ENCODE data around the gene POLG. TPM values are rescaled to one million over a fixed set of nuclear protein-coding genes. Genes with fewer than 3 reads are reported as not detected.
A peak's percentile ranks its signal among the peaks of the same experiment; 100 is the strongest.

Gene POLG
- total RNA-seq, 2 donors from 2014 or later, result 70.8 to 86.8 TPM

DNA sequence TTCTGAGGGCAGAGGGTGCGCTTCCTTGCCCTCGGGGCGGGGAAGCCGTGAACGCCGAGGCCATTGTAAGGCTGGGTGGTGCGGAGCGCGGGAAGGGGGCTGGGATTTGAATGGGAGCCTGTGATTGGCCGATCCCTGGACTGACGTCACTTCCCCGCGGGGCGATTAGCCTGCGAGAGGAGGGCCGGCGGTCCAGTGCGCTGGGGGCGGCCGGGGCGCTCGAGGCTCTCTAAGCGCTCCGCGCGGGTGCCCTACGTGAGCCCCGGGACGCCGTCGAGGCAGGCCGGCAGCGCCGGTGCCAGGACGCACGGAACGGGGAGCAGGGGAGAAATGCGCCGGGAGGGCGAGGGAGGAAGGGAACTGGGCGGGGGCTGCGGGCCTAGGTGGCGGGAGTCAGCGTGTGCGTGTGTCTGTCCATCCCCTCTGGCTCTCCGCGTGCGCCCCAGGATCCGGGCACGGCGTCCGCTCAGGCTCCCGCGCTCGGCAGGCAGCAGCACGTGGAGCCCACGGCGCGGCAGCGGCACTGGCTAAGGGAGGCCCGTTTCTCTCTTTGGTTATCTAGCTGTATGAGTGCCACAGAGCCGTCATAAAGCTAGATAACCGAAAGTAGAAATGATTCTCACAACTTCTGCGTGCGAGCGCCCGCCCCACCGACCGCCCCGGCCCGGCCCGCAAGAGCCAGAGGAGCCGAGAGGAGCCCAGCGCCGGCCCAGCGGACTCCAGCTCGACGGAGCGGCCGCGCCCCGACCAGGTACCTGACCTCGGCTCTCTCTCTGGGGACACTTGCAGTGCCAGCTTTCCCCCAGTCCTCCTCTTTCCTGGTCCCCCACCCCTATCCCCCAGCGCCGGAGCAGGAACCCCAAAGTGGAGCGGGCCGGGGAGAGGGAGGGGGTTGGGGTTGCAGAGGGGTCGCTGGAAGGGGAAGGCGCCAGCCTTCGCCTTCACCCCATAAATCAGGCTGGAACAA, 33.1 kb upstream of the POLG start:
- no peaks in the 10 kb centered on the region for H3K9me3 ChIP-seq
- peaks cover 98% of the 10 kb centered on the region for H3K27me3 ChIP-seq
- no peaks in the 10 kb centered on the region for H3K36me3 ChIP-seq
- peak overlapping the region; percentile 8 for H3K4me3 ChIP-seq
- intact Hi-C loops (cut with DNase I), result no loop called here
- peak; percentile 34 for DNase-seq
- H3K27ac ChIP-seq, result no peak overlapping the region
- H3K9ac ChIP-seq (ENCODE audit: low read depth in 2 of 2, low read length in 2 of 2), result peak overlapping the region in 1 of 2 donors; percentile 18
- TF ChIP-seq, protein P1, sequence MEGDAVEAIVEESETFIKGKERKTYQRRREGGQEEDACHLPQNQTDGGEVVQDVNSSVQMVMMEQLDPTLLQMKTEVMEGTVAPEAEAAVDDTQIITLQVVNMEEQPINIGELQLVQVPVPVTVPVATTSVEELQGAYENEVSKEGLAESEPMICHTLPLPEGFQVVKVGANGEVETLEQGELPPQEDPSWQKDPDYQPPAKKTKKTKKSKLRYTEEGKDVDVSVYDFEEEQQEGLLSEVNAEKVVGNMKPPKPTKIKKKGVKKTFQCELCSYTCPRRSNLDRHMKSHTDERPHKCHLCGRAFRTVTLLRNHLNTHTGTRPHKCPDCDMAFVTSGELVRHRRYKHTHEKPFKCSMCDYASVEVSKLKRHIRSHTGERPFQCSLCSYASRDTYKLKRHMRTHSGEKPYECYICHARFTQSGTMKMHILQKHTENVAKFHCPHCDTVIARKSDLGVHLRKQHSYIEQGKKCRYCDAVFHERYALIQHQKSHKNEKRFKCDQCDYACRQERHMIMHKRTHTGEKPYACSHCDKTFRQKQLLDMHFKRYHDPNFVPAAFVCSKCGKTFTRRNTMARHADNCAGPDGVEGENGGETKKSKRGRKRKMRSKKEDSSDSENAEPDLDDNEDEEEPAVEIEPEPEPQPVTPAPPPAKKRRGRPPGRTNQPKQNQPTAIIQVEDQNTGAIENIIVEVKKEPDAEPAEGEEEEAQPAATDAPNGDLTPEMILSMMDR (IDR thresholded peaks at IDR 0.05), result no peak
- H3K4me1 ChIP-seq, result peaks cover 4% of the 10 kb centered on the region

DNA sequence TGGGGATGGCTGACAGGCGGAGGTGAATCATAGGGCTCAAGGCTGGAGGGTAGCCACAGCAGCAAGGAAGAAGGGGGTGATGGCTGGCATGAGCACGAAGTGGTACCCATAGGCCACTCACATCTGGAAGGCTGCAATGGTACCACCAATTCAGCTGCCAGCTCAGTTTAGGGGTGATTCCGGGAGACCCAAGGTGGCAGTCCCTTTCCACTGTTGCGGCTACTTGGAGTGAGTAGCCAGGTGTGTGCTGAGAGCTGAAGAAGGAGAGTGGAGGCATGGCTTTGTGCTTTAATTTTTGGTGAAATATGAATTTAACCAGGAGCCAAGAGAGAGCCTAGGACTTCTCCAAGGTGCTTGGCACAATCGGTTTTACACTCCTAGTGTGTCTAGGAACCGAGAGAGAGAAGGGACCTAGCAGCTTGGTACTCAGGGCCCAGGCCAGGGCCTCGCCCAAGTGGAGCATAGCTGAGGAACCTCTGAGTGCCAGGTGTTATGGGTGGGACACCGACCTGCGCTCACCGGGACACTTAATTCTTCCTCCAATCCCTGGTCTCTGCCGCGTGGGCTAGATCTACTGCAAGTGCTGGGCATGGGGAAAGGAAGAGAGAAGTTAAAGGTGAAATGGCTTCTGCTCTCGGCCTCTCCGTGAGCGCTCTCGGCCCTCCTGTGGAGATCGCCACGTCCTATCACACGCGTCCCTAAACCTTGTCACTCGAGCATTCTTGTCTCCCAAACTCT, 32.2 kb upstream of the POLG start:
- TF ChIP-seq, protein P1 (IDR thresholded peaks at IDR 0.05), result no peak
- peak overlapping the region in 1 of 2 donors; percentile 18 for H3K9ac ChIP-seq (ENCODE audit: low read depth in 2 of 2, low read length in 2 of 2)
- H3K4me3 ChIP-seq, result no peak overlapping the region
- no peaks in the 10 kb centered on the region for H3K36me3 ChIP-seq
- H3K27ac ChIP-seq, result no peak overlapping the region
- H3K27me3 ChIP-seq, result peaks cover 98% of the 10 kb centered on the region
- H3K9me3 ChIP-seq, result no peaks in the 10 kb centered on the region
- intact Hi-C loops (cut with DNase I), result no loop called here
- no peak for DNase-seq
- peaks cover 8% of the 10 kb centered on the region for H3K4me1 ChIP-seq

DNA sequence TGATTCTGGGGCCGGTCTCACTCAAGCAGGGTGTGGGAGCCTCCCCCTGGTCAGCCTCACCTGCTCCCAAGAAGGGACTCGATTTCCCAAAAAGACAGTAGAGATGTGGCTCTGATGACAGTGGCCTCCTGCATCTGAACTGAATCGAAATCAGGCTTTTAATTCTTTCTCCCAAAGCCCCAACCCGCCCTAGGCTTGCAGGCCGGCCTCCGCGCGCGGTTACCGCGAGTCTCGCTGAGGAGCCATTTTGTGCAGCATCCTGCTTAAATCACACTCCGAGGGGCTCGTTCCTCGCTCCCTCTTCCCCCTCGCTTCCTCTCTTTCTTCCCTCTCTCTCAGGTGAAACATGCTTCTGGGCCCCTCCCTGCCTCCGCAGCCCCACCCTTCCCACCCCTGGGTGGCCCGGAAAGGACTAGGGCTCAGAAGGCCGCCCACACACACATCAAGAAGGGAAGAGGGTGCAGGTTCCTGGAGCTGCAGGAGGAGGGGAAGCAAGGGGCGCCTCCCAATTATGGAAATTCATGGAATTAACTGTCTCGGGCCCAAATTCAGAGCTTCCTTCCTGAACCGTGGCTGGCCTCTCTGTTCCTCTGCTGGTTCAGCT, 30.9 kb upstream of the POLG start:
- no peaks in the 10 kb centered on the region for H3K36me3 ChIP-seq
- intact Hi-C loops (cut with DNase I), result no loop called here
- H3K4me3 ChIP-seq, result no peak overlapping the region
- DNase-seq, result no peak
- peaks cover 8% of the 10 kb centered on the region for H3K4me1 ChIP-seq
- H3K27ac ChIP-seq, result no peak overlapping the region
- TF ChIP-seq, protein P1 (IDR thresholded peaks at IDR 0.05), result no peak
- H3K9me3 ChIP-seq, result no peaks in the 10 kb centered on the region
- no peak overlapping the region for H3K9ac ChIP-seq (ENCODE audit: low read depth in 2 of 2, low read length in 2 of 2)
- H3K27me3 ChIP-seq, result peaks cover 98% of the 10 kb centered on the region

DNA sequence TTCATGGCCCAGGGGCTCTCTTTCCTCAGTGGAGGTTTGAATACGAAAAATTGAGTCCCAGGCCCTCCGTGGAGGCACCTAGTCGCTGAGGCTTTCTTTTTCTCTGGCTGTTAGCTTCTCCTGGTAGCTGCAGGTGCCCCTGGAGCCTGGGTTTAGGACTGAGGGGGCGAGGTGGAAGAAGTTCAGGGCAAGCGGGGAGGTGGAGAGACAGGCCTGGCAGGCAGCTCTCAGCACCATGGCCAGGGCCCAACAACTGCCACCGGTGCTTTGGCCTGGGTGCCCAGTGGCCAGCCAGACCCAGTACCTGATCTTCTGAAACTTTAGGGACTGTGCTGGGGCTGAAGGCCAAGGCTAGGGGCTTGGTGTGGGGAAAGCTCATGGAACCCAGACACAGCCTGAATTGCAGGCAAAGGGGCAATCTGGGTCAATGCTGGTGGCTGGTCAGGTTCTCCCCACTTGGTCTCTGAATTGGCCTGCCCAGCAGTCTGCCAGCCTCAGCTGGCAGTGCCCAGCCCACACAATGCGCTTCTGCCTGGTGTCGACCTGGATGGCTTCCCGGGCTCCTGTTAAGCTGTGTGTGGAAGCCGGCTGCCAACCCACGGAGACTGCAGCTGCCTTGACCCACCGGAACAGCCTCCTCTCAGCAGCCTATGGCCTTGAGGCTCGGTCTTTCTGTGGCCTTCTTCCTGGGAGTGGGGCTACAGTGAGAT, 30.3 kb upstream of the POLG start:
- peaks cover 8% of the 10 kb centered on the region for H3K4me1 ChIP-seq
- H3K27ac ChIP-seq, result no peak overlapping the region
- no peaks in the 10 kb centered on the region for H3K36me3 ChIP-seq
- H3K27me3 ChIP-seq, result peaks cover 98% of the 10 kb centered on the region
- no peak overlapping the region for H3K4me3 ChIP-seq
- intact Hi-C loops (cut with DNase I), result no loop called here
- H3K9me3 ChIP-seq, result no peaks in the 10 kb centered on the region
- H3K9ac ChIP-seq (ENCODE audit: low read depth in 2 of 2, low read length in 2 of 2), result no peak overlapping the region
- TF ChIP-seq, protein P1 (IDR thresholded peaks at IDR 0.05), result no peak
- DNase-seq, result no peak

DNA sequence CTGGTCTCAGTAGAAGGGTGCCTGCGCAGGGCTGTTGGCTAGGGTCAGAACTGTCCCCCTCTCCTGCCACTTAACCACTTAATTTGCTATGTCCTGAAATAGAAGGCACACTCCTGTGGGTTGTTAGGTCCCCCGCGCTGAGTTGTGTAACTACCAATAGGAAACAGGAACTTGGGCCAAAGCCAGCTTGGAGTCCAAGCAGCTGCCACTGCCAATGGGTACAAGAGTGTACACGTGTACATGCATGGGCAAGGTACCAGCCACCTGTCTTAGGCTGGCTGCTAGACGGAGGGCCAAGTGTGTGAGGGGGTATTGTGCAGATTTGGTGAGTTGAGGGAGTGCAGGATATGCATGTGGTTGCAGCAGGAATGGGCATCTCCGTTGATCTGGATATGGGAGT, 29.7 kb upstream of the POLG start:
- Histone ChIP-seq H3K4me1 (peaks cover 9% of the 10 kb centered on the region), H3K4me3 (no peak overlapping the region), H3K27me3 (peaks cover 98% of the 10 kb centered on the region), H3K36me3 (no peaks in the 10 kb centered on the region), H3K9me3 (no peaks in the 10 kb centered on the region), H3K9ac (ENCODE audit: low read depth in 2 of 2, low read length in 2 of 2) (no peak overlapping the region), H3K27ac (no peak overlapping the region)
- DNase-seq, result no peak
- TF ChIP-seq, protein P1 (IDR thresholded peaks at IDR 0.05), result no peak
- intact Hi-C loops (cut with DNase I), result no loop called here

Data from colonic mucosa (tissue), 4 donors.